GM18498 (cell line): Measurements from ENCODE around the gene STAP2.
"Not testable (repeated sequence)": the region's sequence is repeated elsewhere in the genome, so short reads cannot be mapped to it uniquely, and the experiment has no call there.

Source experiments
- ATAC-seq: cut with Tn5 transposase; IDR thresholded peaks from one replicate; pipeline ENCODE4 v1.9.1; 2021; ENCODE audit warnings: mild to moderate bottlenecking, moderate library complexity; ENCODE audit not compliant: unreplicated experiment

The STAP2 gene

DNA sequence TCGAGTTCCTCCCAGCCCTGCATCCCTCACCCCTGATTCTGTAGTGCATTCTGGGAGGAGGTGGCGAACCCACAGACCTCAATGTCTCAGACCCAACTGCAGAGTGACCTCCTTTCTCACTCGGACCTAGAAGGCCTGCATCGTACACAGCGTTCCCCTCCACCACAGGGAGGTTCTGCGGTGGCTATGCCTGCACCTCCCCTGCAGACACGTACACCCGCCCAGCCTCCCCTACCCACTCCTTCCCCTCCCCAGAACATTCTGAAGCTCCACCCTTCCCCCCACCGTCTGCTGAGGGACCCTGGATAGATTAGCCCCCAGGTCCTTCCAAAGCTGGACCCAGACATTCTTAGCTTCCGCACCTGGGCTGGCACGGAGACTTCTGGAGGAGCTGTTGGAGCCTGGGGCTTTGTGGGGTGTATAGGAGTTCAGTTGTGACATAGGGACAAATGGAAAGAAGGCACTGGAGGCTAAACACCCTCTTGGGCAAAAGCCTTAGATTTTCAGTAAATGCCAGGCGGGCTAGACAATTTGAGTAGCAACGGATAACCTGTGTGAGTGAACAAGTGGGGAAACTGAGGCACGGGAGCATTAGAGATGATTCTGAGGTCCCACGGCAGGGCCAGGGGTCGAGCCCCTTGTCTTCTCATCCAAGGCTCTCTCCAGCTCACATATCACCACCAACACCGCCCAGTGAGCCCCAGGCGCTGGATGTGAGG is 34.6 kb downstream of the STAP2 start:
- no peak for ATAC-seq

DNA sequence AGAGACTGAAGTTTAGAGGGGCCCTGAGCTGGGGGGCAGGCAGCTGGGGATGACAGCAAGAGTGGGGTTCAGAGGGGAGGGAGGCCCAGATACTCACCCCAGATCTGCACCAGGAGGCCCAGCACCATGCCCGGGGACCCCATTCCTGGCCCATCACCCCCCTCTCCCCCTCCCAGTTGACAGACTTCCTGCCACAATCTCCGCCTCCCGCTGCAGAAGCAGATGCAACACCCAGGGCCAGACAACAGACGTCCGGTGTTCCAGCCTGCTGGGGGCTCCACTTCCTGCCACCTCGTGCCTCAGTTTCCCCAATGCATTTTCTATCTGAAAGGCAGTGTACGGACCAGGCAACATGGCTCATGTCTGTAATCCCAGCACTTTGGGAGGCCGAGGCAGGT is 36.4 kb downstream of the STAP2 start, which contains the start of gene TMIGD2:
Gene TMIGD2 (minus strand): TSS at position 147 of the 398 bp plus-strand sequence. CDS start 4 bp downstream, at position 143.
- no peak for ATAC-seq

DNA sequence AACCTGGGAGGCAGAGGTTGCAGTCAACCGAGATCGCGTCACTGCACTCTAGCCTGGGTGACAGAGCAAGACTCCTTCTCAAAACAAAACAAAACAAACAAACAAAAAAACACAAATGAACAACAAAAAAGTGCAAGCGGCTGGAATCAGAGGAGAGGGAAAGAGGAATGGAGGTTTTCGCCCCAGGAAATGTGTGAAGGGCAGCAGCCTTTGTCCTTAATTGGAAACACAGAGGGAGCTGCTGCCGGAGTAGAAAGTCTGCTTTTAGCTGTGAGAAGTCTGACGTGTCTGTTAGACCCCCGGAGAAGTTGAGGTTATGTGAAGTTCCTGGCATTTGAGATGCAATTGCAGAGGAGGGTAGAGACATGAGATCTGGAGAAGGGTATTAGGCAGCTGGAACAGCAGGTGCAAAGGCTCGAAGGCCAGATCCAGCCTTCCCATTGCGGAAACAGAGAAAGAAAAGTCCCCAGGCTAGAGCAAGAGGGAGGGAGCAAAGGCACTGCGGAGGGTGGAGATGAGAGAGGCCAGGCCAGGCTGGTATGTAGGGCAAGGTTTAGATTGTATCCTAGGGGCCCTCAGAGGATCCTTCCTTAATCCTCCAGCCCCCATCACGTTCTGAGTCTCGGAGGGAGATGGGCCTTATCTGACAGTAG is 36.9 kb downstream of the STAP2 start:
- ATAC-seq: no peak

DNA sequence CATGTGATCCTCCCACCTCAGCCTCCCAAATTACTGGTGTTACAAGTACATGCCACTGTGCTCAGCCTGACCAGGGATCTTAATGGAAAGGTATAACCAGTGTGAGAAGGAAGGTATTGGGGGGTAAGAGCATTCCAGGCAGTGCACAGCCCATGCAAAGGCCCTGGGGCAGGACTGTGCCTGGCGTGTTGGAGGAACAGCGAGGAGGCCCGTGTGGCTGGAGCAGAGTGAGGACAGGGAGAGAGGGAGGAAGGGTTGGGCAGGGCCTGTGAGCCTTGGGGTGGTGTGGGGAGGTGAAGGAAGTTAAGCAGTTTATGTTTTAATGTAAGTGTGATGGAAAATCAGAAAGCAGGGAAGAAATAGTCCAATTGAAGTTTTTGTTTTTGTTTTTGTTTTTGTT is 38.0 kb downstream of the STAP2 start:
- no peak for ATAC-seq

DNA sequence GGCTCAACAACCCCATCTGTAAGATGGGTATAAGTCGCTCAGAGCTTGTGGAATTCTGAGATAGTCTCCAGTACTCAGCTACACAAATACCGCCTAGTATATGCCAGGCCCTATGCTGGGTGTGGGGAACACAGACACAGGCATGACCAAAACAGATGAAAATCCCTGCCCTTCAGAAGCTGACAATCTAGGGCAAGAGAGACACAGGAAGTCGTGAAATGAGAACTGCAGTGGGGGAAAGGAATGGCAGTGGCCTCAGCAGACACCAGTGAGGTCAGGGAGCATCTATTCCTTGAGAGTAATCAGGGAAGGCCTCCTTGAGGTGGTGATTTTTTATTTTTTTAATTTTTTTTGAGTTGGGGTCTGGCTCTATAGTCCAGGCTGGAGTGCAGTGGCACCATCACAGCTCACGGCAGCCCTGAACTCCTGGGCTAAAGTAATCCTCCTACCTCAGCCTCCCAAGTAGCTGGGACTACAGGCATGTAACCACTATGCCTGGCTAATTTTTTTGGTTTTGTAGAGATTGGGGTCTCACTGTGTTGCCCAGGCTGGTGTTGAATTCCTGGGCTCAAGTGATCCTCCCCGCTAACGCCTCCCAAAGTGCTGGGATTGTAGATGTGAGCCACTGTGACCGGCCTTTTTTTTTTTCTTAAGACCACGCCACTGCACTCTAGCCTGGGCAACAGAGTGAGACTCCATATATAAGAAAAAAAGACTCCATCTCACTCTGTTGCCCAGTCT is 39.6 kb downstream of the STAP2 start:
- no peak for ATAC-seq

DNA sequence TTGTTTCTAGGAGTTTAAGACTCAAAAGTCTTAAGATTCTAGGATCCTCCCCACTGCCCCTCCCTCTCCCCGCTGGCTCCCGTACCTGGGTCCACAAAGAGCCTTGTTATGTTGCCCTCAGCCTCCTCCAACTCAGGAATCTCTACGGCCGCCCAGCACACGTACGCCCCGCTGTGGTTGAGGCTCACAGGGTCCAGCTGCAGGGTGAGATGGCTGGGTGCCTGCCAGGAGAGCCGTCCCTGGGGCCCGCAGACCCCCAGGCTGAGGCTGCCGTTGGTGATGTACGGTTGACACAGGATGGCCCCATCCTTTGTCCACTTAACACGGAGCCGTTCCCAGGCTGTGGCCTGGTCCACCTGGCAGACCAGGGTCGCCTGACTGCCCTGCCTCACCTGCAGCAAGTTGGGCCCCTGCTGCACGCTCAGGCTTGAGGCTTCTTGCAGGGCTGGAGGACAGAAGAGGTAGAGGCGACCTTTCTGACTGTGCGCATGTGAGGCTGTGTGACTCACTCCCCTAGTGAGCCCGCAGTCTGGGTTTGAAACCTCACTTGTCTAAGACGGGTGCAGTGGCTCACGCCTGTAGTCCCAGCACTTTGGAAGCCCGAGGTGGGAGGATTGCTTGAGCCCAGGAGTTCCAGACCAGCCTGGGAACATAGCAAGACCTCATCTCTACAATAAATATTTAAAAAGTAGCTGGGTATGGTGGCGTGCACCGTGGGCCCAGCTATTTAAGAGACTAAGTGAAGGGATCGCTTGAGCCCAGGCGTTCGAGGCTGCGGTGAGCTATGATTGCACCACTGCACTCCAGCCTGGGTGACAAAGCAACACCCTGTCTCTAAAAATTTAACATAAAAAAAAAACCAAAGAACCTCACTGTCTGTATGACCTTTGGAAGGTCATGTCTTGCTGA is 40.5 kb downstream of the STAP2 start:
- no peak for ATAC-seq

DNA sequence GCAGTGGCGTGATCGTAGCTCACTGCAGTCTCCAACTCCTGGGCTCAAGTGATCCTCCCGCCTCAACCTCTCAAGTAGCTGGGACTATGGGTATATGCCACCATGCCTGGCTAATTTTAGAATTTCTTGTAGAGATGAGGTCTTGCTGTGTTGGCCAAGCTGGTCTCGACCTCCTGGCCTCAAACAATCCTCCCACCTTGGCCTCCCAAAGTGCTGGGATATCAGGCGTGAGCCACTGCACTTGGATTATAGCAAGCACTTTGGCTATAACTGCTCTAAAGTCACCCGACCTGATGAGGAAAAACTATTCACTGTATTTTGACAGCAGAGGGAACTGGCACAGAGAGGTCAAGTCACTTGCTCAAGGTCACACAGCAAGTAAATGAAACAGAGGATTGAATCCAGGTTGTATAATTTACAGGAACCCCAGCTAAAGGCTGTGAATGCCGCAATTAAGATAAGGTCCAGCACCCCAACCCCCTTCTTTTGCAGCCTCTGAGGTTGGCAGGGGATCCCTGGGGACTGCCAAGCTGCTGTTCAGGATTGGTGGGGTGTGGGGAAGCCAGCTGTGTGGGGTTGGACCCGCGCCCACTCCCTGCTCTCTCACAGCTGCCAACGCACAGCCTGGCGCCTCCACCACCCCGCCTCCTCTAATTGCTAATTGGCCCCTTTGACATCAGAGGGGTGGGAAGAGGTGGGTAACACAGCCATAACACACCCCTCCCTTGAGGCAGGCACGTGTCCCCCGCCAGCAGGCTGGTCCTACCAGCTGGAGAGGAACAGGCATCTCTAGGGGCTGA is 42.5 kb downstream of the STAP2 start:
- no peak for ATAC-seq

DNA sequence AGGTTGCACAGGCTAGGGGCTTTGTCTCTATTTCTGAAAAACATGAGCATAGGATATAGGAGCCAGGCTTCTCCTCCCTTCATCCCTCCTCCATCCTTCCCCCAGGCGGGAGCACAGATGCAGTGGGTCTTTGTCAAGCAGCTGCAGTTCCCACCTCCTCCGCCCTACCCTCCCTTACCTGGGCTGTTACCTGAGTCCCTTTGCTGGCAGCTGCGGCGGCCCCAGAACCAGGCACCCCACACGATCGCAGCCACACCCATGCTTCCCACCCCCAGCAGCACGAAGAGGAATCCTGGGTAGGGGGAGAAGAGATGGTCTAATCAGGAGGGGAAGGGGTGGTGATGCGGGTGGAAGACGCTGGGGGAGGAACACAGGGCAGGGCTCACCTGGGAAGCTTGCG is 44.2 kb downstream of the STAP2 start:
- no peak for ATAC-seq

DNA sequence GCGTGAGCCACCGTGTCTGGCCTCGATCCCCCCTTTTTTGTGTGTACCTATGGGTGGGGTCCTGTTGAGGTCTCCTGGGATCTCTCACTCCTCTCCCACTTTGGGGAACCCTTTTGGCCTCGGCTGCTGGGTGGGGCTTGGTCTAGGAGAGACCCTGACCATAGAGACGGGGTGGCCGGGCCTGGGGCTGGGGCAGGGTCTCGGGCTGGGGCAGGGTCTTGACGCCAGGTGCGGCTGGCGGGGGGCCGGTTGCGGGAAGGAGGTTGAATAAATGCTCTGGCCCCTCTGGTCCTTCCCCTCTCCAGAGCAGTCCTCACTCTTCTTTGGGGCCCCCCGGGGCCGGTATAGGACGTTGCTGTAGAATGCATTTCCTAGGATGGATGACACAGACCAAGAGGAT is 46.1 kb downstream of the STAP2 start:
- no peak for ATAC-seq

DNA sequence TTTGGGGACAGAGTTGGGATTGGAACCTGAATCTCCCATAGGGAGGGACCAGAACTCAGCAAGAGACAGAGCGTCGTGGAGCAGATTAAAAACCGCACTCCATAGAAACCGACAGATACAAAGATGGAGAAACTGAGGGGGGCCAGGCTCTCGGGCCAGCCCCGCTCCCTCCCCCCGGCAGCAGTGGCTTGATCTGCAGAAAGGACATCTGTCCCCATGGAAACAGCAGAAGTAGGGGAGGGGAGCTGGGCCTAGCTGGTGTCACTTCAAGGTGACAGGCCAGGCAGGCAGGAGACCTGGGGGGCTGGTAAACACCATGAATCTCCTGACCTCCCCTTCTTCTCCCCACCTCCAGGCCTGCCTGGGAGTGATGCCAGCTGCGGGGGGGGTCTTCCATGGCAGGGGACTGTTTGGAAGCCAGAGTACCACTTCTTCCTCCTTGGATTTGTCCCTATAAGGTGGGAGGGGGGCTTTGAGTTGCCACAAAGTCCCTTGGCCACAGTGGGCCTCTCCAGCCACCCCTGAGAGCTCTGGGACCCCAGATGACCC is 47.4 kb downstream of the STAP2 start:
- ATAC-seq: no peak

DNA sequence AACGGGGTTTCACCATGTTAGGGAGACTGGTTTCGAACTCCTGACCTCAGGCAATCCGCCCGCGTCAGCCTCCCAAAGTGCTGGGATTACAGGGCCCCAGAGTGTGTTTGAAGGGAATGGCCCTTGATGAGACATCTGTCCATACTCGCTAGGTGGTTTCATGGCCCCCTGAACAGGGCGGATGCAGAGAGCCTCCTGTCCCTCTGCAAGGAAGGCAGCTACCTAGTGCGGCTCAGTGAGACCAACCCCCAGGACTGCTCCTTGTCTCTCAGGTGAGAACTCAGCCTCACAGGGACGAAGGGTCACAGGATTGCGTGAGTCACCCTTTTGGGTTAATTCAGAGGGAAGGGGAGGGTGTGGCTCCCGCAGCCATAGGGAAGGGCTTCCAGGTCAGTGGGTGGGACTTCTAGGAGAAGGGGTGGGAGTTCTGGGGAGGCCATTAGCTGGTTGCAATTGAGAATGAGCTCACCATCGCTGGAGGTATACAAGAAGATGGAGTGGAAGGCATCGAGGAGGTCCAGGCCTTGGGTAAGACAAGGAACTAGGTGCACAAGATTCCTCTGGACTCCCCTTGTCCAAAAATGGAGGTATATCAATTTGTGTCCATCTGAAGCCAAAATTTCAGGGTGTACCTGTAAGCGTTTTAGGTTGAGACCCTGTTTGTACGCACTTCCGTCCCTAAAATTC is 50.4 kb downstream of the STAP2 start:
- ATAC-seq: no peak

DNA sequence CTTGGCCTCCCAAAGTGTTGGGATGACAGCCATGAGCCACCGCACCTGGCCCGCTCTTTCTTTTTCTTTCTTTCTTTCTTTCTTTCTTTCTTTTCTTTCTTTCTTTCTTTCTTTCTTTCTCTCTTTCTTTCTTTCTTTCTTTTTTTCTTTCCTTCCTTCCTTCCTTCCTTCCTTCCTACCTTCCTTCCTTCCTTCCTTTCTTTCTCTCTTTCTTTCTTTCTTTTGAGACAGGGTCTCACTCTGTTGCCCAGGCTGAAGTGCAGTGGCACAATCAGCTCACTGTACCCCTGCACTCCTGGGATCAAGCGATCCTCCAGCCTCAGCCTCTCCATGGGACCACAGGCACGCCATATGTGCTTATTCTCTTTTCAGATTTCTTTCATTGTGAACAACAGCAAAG is 52.5 kb downstream of the STAP2 start:
- not testable (repeated sequence) for ATAC-seq

DNA sequence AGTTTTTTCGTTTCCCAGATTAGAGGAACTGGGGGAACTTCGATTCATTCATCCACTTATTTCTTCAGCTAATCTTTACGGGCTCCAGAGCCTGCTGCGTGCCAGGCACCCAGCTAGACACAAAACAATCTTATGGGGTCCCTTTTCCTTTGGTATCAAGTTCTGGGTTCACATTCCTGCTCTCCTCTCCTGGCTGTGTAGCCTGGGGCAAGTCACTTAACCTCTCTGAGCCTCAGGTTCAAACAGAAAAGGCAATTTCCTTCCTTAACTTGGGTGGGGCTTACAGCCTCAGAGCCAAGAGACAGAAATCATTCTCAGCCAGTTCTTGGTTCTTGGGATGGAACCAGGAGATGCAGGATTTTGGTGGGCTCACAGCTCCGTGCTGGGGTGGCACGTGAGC is 53.7 kb downstream of the STAP2 start:
- ATAC-seq: no peak

DNA sequence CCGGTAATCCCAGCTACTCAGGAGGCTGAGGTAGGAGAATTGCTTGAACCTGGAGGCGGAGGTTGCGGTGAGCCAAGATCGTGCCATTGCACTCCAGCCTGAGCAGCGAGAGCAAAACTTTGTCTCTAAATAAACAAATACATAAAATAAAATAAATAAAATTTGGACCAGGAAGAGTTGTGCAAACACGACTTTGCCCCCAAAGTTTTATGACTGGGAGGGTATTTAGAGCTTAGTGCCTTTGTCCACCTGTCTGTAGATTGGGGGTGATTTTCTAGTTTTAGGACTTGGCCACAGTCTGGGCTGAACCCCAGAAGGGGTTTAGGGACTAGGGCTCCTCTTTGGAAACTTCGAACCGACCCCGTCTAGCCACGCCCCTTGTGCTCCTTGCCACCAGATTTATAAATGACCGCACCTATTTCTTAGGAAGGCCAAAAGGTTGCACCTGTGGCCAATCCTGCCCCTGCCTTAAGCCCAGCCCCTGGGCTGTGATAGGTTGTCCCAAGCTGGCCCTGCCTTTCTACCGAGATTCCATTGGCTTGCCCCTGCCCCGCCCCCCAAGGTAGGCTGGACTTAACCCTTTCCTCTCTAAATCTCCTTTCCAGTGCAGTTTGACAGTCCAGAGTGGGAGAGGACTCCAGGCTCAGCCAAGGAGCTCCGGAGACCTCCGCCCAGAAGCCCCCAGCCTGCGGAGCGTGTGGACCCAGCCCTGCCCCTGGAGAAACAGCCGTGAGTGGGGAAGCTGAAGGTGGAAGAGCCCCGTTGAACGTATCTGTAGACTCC is 54.3 kb downstream of the STAP2 start:
- ATAC-seq: no peak

DNA sequence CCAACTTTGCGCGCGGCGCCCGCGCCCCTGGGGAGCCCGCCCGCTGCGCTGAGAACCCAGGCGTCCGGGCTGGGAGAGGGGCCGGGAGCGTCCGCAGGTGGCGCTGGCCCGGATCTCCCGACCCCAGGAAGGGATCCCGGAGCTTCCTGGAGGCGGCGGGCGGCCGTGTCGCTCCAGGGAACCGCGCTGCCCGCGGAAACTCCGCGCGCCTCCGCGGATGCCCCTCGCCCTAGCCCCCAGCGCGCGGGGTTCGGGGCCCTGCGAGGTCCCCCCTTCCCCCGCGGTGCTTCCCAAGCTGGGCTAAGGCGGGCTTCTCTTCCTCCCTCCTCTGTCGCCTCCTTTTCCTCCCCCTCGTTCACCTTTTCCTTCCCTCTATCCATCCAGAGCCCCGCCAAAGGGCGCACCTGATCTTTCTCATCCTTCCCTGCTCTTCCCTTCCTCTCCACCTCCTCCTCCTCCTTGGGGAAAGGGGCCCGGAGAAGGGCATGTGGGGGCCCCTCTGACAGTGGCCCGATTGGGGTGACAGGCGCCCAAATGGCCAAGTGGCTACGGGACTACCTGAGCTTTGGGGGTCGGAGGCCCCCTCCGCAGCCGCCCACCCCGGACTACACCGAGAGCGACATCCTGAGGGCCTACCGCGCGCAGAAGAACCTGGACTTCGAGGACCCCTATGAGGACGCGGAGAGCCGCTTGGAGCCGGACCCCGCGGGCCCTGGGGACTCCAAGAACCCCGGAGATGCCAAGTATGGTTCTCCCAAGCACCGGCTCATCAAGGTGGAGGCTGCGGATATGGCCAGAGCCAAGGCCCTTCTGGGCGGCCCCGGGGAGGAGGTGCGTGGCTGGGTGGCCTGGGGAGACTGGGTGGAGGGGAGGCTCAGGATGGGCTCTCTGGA is 58.9 kb downstream of the STAP2 start:
- no peak for ATAC-seq

DNA sequence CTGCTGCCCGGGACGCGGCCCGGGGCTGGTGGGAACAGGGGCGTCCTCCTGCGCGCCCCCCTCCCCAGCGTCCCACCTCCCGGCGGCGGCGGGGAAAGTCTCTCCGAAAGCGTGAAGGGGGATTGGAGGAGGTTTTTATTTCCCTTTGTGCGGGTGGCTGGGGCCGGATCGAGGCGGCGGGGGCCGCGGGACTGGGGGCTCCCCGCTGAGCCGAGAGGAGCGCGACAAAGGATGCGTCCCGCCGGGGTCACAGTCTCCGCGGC is 59.4 kb downstream of the STAP2 start:
- ATAC-seq: no peak

DNA sequence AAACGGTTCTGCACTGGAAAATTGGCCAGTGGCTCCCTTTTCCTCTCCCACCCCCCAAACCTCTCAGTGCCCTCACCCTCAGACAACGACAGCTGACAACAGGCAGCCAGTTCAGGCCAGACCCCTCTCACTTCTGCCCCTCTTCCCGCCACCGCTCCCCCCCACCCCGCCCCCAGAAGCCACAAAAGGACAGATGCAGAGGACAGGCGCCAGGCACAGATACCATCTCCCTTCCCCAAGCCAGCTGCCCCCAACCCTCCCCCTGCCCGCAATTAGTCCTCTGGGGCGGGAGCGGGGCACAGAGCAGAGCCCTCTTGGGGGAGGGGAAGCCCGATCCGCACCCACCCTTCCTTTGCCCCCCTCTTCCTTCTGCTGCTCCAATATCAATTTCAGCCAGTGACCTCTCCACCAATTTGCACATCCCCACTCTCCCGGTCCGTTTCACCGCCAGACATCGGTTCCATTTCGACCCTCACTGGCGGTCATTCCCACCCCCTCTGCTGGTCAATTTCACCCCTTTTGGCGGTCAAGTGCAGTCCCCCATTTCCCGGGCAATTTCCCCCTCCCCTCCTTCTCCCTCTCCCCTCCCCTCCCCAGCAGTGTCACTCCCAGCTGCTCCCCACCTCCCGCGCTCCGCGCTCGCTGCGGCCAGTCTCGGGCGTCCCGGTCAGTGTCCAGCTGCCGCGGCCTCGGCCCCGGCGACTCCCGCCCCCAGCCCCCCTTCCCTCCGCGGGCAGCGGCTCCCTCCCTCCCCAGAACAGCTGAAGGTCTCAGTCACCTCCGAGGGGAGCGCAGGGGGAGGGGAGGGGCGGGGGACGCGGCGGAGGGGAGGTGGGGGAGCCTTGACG is 60.0 kb downstream of the STAP2 start, which contains the start of gene SHD:
Gene SHD (plus strand): TSS at position 848 of the 848 bp plus-strand sequence. CDS start 798 bp downstream, outside the sequence.
- ATAC-seq: no peak
